Measurements from ENCODE around the gene TBC1D4.

Gene TBC1D4

GRCh38 chr13:75405976-75406703, 75.8 kb downstream of the TBC1D4 start:
- H3K4me3 ChIP-seq (ENCODE audit: low read length): no peak overlapping the region
- TF ChIP-seq, protein P1, sequence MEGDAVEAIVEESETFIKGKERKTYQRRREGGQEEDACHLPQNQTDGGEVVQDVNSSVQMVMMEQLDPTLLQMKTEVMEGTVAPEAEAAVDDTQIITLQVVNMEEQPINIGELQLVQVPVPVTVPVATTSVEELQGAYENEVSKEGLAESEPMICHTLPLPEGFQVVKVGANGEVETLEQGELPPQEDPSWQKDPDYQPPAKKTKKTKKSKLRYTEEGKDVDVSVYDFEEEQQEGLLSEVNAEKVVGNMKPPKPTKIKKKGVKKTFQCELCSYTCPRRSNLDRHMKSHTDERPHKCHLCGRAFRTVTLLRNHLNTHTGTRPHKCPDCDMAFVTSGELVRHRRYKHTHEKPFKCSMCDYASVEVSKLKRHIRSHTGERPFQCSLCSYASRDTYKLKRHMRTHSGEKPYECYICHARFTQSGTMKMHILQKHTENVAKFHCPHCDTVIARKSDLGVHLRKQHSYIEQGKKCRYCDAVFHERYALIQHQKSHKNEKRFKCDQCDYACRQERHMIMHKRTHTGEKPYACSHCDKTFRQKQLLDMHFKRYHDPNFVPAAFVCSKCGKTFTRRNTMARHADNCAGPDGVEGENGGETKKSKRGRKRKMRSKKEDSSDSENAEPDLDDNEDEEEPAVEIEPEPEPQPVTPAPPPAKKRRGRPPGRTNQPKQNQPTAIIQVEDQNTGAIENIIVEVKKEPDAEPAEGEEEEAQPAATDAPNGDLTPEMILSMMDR (IDR thresholded peaks at IDR 0.05; ENCODE audit: insufficient read depth, low read depth, low read length, missing control alignments): no peak
- DNase-seq (ENCODE audit: low read depth): no peak

DNA sequence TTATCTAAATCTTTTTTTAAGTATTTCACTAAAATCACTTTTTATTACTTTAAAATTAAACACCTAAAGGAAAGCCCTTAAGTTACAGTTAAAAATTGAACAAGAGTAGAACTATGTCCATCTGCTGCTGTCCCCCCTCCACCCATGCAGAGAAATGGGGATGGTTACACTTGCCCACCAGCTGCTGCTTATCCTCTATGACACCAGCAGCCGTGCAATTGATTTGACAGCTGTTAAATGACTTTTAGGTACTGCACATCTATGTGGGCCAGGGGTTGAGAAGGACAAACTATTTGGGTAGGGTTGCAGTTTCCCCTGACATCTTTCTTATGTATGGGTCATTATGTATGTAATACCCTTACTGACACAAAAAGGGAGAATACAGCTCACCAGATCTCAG, 77.2 kb downstream of the TBC1D4 start:
- TF ChIP-seq, protein P1 (IDR thresholded peaks at IDR 0.05; ENCODE audit: insufficient read depth, low read depth, low read length, missing control alignments): no peak
- DNase-seq (ENCODE audit: low read depth): no peak
- H3K4me3 ChIP-seq (ENCODE audit: low read length): no peak overlapping the region

GRCh38 chr13:75402787-75403186, 79.2 kb downstream of the TBC1D4 start:
- TF ChIP-seq, protein P1 (IDR thresholded peaks at IDR 0.05; ENCODE audit: insufficient read depth, low read depth, low read length, missing control alignments): no peak
- no peak for DNase-seq (ENCODE audit: low read depth)
- H3K4me3 ChIP-seq (ENCODE audit: low read length): no peak overlapping the region

DNA sequence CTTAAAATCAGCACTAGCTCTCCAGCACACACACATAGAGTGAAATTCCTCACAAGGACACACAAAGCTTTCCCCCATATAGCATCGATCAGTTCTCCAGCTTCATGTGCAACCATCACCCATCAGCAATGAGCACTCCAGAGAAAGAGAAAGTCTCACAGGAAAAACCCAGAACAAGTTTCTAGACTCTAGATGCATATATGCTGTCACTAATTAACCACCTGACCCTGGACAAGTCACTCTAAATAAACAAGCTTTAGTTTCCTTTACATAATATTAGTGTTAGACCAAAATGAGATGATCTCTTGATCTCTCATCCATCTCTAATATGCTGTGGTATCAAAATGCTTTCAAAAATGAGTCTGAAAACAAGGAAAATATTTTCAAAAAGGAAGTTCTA, 81.2 kb downstream of the TBC1D4 start:
- no peak for DNase-seq (ENCODE audit: low read depth)
- TF ChIP-seq, protein P1 (IDR thresholded peaks at IDR 0.05; ENCODE audit: insufficient read depth, low read depth, low read length, missing control alignments): no peak
- no peak overlapping the region for H3K4me3 ChIP-seq (ENCODE audit: low read length)

DNA sequence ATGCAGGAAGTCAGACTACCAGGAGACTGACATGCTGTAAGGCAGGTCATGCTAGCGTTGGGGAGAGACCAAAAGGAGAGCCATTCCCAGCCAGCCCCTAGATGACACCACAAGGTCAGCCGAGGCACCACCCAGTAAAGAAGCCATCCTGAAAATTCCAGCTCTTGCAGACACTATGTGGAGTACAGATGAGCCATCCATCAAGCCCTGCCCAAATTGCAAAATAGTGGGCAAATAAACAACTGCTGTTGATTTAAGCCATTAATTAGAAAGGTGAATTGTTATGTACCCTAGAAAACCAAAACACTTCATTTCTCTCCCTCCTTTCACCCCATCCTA, 82.1 kb downstream of the TBC1D4 start:
- H3K4me3 ChIP-seq (ENCODE audit: low read length): no peak overlapping the region
- TF ChIP-seq, protein P1 (IDR thresholded peaks at IDR 0.05; ENCODE audit: insufficient read depth, low read depth, low read length, missing control alignments): no peak
- peak; percentile 24 for DNase-seq (ENCODE audit: low read depth)

- H3K4me3 ChIP-seq (ENCODE audit: low read length): no peak overlapping the region
- no peak for DNase-seq (ENCODE audit: low read depth)
- TF ChIP-seq, protein P1 (IDR thresholded peaks at IDR 0.05; ENCODE audit: insufficient read depth, low read depth, low read length, missing control alignments): no peak
Measured at GRCh38 chr13:75399168-75399878, 82.6 kb downstream of the TBC1D4 start.
